ENCODE measurements around the gene MAFB. TPM values are rescaled to one million over a fixed set of nuclear protein-coding genes. Genes with fewer than 3 reads are reported as not detected.

MAFB gene
- total RNA-seq, 3 donors from 2014 or later = 3.8 to 17.9 (median 17.7) TPM

DNA sequence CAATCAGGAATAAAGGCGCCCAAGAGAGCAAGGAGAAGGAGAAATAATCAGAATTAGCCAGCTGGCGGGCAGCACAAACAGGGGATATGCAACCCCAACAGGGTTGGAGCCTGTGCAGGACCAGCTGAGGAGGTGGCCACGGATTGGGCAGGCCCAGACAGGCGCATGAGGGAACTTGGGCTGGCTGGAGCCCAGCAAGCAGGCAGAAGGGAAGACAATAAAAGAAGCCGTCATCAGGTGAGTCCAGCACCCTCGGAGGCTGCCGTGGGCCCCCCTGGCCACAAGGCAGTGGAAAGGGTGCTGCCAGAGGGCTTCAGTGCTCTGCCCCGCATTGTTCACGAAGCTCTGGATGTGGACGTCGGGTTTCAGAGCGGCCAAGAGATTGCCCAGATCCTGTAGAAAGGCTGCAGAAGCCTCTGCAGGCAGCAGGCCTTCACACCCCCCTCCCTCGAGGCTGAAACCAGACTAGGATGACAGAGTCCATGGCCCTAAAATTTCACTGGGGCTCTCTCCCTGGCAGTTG is 28.4 kb upstream of the MAFB start:
- no peaks in the 10 kb centered on the region for H3K36me3 ChIP-seq (ENCODE audit: low read depth)

DNA sequence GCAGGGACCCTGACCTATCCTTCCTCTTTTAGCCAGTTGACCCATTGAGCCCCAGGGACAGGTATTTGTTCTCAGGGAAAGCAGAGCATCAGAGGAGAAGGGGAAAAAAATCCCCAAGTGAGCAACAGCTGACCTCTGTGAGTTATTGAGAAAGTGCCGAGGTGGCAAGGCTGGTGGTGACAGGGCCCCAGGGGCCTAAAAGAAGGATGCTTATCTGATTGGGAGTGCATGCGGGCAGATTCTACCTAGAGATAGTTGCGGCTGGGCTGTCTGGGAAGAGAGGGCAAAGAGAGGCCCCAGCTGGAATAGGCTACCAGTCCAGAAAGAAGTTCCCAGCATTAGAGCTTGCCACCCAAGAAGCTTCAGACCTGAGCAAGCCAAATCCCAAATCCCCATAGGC is 26.5 kb upstream of the MAFB start:
- ATAC-seq = no peak
- no peak overlapping the region for H3K4me3 ChIP-seq
- H3K36me3 ChIP-seq (ENCODE audit: low read depth) = no peaks in the 10 kb centered on the region
- TF ChIP-seq, protein P1, sequence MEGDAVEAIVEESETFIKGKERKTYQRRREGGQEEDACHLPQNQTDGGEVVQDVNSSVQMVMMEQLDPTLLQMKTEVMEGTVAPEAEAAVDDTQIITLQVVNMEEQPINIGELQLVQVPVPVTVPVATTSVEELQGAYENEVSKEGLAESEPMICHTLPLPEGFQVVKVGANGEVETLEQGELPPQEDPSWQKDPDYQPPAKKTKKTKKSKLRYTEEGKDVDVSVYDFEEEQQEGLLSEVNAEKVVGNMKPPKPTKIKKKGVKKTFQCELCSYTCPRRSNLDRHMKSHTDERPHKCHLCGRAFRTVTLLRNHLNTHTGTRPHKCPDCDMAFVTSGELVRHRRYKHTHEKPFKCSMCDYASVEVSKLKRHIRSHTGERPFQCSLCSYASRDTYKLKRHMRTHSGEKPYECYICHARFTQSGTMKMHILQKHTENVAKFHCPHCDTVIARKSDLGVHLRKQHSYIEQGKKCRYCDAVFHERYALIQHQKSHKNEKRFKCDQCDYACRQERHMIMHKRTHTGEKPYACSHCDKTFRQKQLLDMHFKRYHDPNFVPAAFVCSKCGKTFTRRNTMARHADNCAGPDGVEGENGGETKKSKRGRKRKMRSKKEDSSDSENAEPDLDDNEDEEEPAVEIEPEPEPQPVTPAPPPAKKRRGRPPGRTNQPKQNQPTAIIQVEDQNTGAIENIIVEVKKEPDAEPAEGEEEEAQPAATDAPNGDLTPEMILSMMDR (IDR thresholded peaks at IDR 0.05) = no peak
- no peak for DNase-seq
- no peaks in the 10 kb centered on the region for H3K4me1 ChIP-seq (ENCODE audit: low read depth)
- no peaks in the 10 kb centered on the region for H3K9me3 ChIP-seq
- intact Hi-C loops (cut with DNase I, micrococcal nuclease) = no loop called here

More for the DNA sequence above, 28.4 kb upstream of the MAFB start:
- Histone ChIP-seq H3K4me3 (no peak overlapping the region), H3K4me1 (ENCODE audit: low read depth) (no peaks in the 10 kb centered on the region), H3K9me3 (no peaks in the 10 kb centered on the region)
- no peak for DNase-seq
- no peak for ATAC-seq
- TF ChIP-seq, protein P1 (IDR thresholded peaks at IDR 0.05) = no peak
- intact Hi-C loops (cut with DNase I, micrococcal nuclease) = no loop called here

DNA sequence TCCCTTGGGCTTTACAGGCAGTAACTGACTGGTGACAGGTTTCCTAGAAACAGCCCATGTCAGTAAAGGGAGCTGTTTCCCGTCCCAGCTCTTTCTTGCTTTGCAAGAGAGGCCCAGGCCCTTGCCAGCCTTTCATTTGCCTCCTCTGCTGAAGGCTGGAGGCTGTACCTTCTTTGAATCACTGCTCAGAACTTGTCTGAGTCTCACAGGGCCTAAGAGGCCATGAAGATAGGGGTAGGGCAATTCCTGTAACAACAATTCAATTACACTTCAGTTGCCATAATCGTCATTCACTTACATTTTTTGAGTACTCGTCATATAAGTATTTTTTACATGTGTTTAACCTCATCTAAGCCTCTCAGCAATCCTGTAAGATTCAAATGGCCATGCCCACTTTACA is 25.9 kb upstream of the MAFB start:
- no peak for ATAC-seq
- no peaks in the 10 kb centered on the region for H3K4me1 ChIP-seq (ENCODE audit: low read depth)
- intact Hi-C loops (cut with DNase I, micrococcal nuclease) = no loop called here
- no peak overlapping the region for H3K4me3 ChIP-seq
- TF ChIP-seq, protein P1 (IDR thresholded peaks at IDR 0.05) = no peak
- no peak for DNase-seq
- H3K36me3 ChIP-seq (ENCODE audit: low read depth) = no peaks in the 10 kb centered on the region
- H3K9me3 ChIP-seq = no peaks in the 10 kb centered on the region

DNA sequence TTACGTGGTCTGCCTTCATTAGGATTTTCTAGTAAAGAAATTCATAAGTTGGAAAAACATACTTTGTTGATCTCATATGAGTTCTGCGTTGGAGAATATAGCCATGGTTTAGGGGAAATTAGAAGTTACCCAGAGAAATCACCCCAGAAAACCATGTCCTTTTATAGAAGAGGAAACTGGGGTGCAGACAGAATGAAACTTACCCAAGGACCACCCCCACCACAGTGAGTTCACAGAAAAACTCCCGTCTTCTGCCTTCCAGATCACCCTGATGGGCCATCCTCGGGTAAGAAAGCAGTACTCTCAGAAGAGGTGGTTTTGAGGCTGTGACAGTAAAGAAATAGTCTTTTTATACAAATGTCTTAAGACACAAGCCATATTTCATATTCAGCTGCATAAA is 25.1 kb upstream of the MAFB start:
- Histone ChIP-seq H3K4me3 (no peak overlapping the region), H3K4me1 (ENCODE audit: low read depth) (no peaks in the 10 kb centered on the region), H3K9me3 (no peaks in the 10 kb centered on the region), H3K36me3 (ENCODE audit: low read depth) (no peaks in the 10 kb centered on the region)
- DNase-seq (no peak), ATAC-seq (no peak)
- TF ChIP-seq, protein P1 (IDR thresholded peaks at IDR 0.05) = no peak
- intact Hi-C loops (cut with DNase I, micrococcal nuclease) = no loop called here

DNA sequence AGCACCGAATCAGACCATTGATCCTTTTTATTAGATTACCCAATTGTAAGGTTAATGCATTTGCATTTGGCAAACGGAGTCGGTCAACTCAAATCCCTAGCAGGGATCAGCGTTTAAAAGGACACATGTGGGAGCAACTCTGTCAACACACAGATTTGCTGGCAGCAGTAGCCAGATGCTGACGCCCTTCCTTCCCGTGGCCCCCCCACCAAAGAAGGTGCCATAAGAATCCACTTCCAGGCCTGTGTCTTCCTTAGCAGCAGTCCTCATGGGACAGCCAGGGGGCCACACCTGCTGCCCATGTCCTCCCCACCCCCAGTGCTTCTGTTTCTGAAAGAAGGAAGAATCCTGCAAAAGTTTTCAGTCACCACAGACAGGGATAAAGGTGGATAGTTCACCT is 24.5 kb upstream of the MAFB start:
- H3K9me3 ChIP-seq = no peaks in the 10 kb centered on the region
- no peak for ATAC-seq
- intact Hi-C loops (cut with DNase I, micrococcal nuclease) = no loop called here
- no peaks in the 10 kb centered on the region for H3K4me1 ChIP-seq (ENCODE audit: low read depth)
- H3K4me3 ChIP-seq = no peak overlapping the region
- TF ChIP-seq, protein P1 (IDR thresholded peaks at IDR 0.05) = no peak
- no peaks in the 10 kb centered on the region for H3K36me3 ChIP-seq (ENCODE audit: low read depth)
- no peak for DNase-seq

DNA sequence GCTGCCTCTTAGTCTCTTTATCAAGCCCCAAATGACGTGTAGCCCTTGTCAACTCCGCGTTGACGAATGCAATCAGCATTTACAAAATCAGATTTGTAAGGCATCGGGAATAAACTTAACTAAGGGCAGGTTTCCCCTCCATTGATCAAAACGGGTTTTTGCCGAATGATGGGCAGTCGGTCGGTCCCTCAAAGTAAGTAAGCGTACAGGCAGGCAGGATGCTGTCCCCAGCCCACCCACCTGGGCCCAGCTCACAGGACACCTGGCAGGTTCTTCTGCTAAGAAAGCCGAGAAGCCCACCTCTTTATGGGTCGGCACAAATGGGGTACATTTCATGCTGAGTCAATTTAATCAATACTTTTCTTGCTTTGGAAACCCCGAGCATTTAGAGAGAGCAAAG is 22.0 kb upstream of the MAFB start:
- TF ChIP-seq, protein P1 (IDR thresholded peaks at IDR 0.05) = no peak
- Histone ChIP-seq H3K4me3 (no peak overlapping the region), H3K4me1 (ENCODE audit: low read depth) (no peaks in the 10 kb centered on the region), H3K9me3 (no peaks in the 10 kb centered on the region), H3K36me3 (ENCODE audit: low read depth) (no peaks in the 10 kb centered on the region)
- ATAC-seq (no peak), DNase-seq (no peak)
- intact Hi-C loops (cut with DNase I, micrococcal nuclease) = no loop called here

All from mucosa of descending colon (tissue), 3 donors.